Vein endothelial cell (primary cell): ENCODE data around the gene H2BW1. TPM values are rescaled to one million over a fixed set of nuclear protein-coding genes. Genes with fewer than 3 reads are reported as not detected.

Source experiments
- total RNA-seq: library from RNA; depleted of rRNA; stranded (reverse); fragments of >200 nt; gene quantifications from 2 replicates; pipeline ENCODE4 v1.2.3, GENCODE V29; 2012

Gene H2BW1
- not detected in 2 replicates for total RNA-seq

GRCh38 chrX:104013606-104014005 is at the start of gene H2BW1:
Gene H2BW1, minus strand, starts transcription at chrX:104013708. Its CDS starts 132 bp downstream, at chrX:104013576.

GRCh38 chrX:104039689-104040505 is 26.4 kb upstream of the H2BW1 start, which contains the start of gene H2BW2:
Gene H2BW2, plus strand, starts transcription at chrX:104039956. Its CDS starts 39 bp downstream, at chrX:104039995.

GRCh38 chrX:103962411-103963278 is 50.9 kb downstream of the H2BW1 start, which contains the start of gene TMSB15B:
Gene TMSB15B, plus strand, starts transcription at chrX:103962627.

Other genes starting within 250 kb of the H2BW1 start
- not detected in 2 replicates for gene PLP1, start 236.9 kb downstream of the H2BW1 start, total RNA-seq
- gene RAB9B, start 181.5 kb downstream of the H2BW1 start, total RNA-seq: 0.76 and 0.98 TPM in 2 replicates
- gene TMSB15B, start 51.1 kb downstream of the H2BW1 start, total RNA-seq: 6.2 and 8.9 TPM in 2 replicates
- not detected in 2 replicates for gene H2BW2, start 26.2 kb upstream of the H2BW1 start, total RNA-seq
- gene TMSB15C, start 62.5 kb upstream of the H2BW1 start, total RNA-seq: 5.0 and 5.9 TPM in 2 replicates
- gene ZCCHC18, start 98.8 kb upstream of the H2BW1 start, total RNA-seq: 1.3 and 2.7 TPM in 2 replicates
- gene SLC25A53, start 143.3 kb upstream of the H2BW1 start, total RNA-seq: 4.9 and 9.4 TPM in 2 replicates
- gene FAM199X, start 152.7 kb upstream of the H2BW1 start, total RNA-seq: 26.5 and 31.0 TPM in 2 replicates
- gene ESX1, start 241.2 kb upstream of the H2BW1 start, total RNA-seq: 0.29 and 0.65 TPM in 2 replicates